ENCODE measurements around the gene ARHGEF11.
A peak's percentile ranks its signal among the peaks of the same experiment; 100 is the strongest.

ARHGEF11 gene

GRCh38 chr1:157090771-157091170 is 45.2 kb upstream of the ARHGEF11 start:
- H3K36me3 ChIP-seq (ENCODE audit: control insufficient read depth, insufficient read depth, low read length): no peaks in the 10 kb centered on the region
- no peaks in the 10 kb centered on the region for H3K27me3 ChIP-seq (replicated peaks; ENCODE audit: control insufficient read depth, insufficient read depth, low read length)
- no peak overlapping the region for H3K4me3 ChIP-seq (replicated peaks; ENCODE audit: low read depth, low read length)
- DNase-seq (ENCODE audit: extremely low read depth, insufficient read length): no peak
- no peak for TF ChIP-seq CTCF (IDR thresholded peaks at IDR 0.05; ENCODE audit: insufficient read depth, low read length, poor library complexity, severe bottlenecking)

- DNase-seq (ENCODE audit: extremely low read depth, insufficient read length): peak; percentile 45
- Histone ChIP-seq H3K4me3 (replicated peaks; ENCODE audit: low read depth, low read length) (no peak overlapping the region), H3K36me3 (ENCODE audit: control insufficient read depth, insufficient read depth, low read length) (no peaks in the 10 kb centered on the region), H3K27me3 (replicated peaks; ENCODE audit: control insufficient read depth, insufficient read depth, low read length) (no peaks in the 10 kb centered on the region)
- TF ChIP-seq CTCF (IDR thresholded peaks at IDR 0.05; ENCODE audit: insufficient read depth, low read length, poor library complexity, severe bottlenecking): peak; percentile 94
Measured at GRCh38 chr1:157090196-157090647, 44.7 kb upstream of the ARHGEF11 start.

GRCh38 chr1:157089789-157090188 is 44.2 kb upstream of the ARHGEF11 start:
- no peak for DNase-seq (ENCODE audit: extremely low read depth, insufficient read length)
- Histone ChIP-seq H3K27me3 (replicated peaks; ENCODE audit: control insufficient read depth, insufficient read depth, low read length) (no peaks in the 10 kb centered on the region), H3K4me3 (replicated peaks; ENCODE audit: low read depth, low read length) (no peak overlapping the region), H3K36me3 (ENCODE audit: control insufficient read depth, insufficient read depth, low read length) (no peaks in the 10 kb centered on the region)
- no peak for TF ChIP-seq CTCF (IDR thresholded peaks at IDR 0.05; ENCODE audit: insufficient read depth, low read length, poor library complexity, severe bottlenecking)

GRCh38 chr1:157088607-157089006 is 43.1 kb upstream of the ARHGEF11 start:
- no peak for DNase-seq (ENCODE audit: extremely low read depth, insufficient read length)
- Histone ChIP-seq H3K27me3 (replicated peaks; ENCODE audit: control insufficient read depth, insufficient read depth, low read length) (no peaks in the 10 kb centered on the region), H3K36me3 (ENCODE audit: control insufficient read depth, insufficient read depth, low read length) (no peaks in the 10 kb centered on the region), H3K4me3 (replicated peaks; ENCODE audit: low read depth, low read length) (no peak overlapping the region)
- TF ChIP-seq CTCF (IDR thresholded peaks at IDR 0.05; ENCODE audit: insufficient read depth, low read length, poor library complexity, severe bottlenecking): no peak

GRCh38 chr1:157087030-157087429 is 41.5 kb upstream of the ARHGEF11 start:
- no peak for TF ChIP-seq CTCF (IDR thresholded peaks at IDR 0.05; ENCODE audit: insufficient read depth, low read length, poor library complexity, severe bottlenecking)
- no peak overlapping the region for H3K4me3 ChIP-seq (replicated peaks; ENCODE audit: low read depth, low read length)
- H3K27me3 ChIP-seq (replicated peaks; ENCODE audit: control insufficient read depth, insufficient read depth, low read length): no peaks in the 10 kb centered on the region
- no peaks in the 10 kb centered on the region for H3K36me3 ChIP-seq (ENCODE audit: control insufficient read depth, insufficient read depth, low read length)
- DNase-seq (ENCODE audit: extremely low read depth, insufficient read length): no peak

GRCh38 chr1:157086299-157086698 is 40.8 kb upstream of the ARHGEF11 start:
- no peak for TF ChIP-seq CTCF (IDR thresholded peaks at IDR 0.05; ENCODE audit: insufficient read depth, low read length, poor library complexity, severe bottlenecking)
- no peaks in the 10 kb centered on the region for H3K36me3 ChIP-seq (ENCODE audit: control insufficient read depth, insufficient read depth, low read length)
- H3K27me3 ChIP-seq (replicated peaks; ENCODE audit: control insufficient read depth, insufficient read depth, low read length): no peaks in the 10 kb centered on the region
- H3K4me3 ChIP-seq (replicated peaks; ENCODE audit: low read depth, low read length): no peak overlapping the region
- no peak for DNase-seq (ENCODE audit: extremely low read depth, insufficient read length)

All from GM06990 (cell line).